ENCODE results near the gene DHX30. TPM values are rescaled to one million over a fixed set of nuclear protein-coding genes. Genes with fewer than 3 reads are reported as not detected.

The DHX30 gene
- total and polyA plus RNA-seq, 2 of the 4 experiments (the other 2 are of a cell fraction), result 55.6 to 57.2 TPM

DNA sequence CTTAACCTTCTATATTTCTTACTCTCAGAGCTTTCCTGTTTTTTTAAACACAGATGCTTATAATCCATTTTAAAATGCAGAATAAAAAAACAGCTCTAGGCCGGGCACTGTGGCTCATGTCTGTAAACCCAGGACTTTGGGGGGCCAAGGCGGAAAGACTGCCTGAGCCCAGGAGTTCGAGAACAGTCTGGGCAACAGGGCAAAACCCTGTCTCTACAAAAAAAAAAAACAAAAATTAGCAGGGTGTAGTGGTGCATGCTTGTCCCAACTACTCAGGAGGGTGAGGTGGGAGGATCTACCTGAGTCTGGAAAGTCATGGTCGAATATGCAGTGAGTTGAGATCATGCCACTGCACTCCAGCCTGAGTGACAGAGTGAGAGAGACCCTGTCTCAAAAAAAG, 36.8 kb upstream of the DHX30 start:
- no peak overlapping the region for H3K9ac ChIP-seq (ENCODE audit: low read depth, low read length)
- no peak for DNase-seq
- ATAC-seq (ENCODE audit: low read depth), result no peak
- no peaks in the 10 kb centered on the region for H3K9me3 ChIP-seq (ENCODE audit: control insufficient read depth, insufficient read depth, low read length)
- H2BK120ac ChIP-seq (ENCODE audit: low read depth, low read length), result no peak overlapping the region
- no peaks in the 10 kb centered on the region for H3K4me1 ChIP-seq (ENCODE audit: control insufficient read depth, insufficient read depth, low read length)
- no peak overlapping the region for H3K14ac ChIP-seq (replicated peaks; ENCODE audit: low read depth, low read length)
- BruUV-seq (replicated peaks), result no TSS peak
- WGBS, 2 experiments (ENCODE audit: extremely low coverage in 2 of 2, insufficient read length in 1 of 2), result no CpG with 5 or more reads among the region's 4 CpGs
- H4K20me1 ChIP-seq (ENCODE audit: insufficient read depth, low read length), result peaks cover 20% of the 10 kb centered on the region
- peaks cover 3% of the 10 kb centered on the region; the same call in 1 of the 2 replicates for H3K9me1 ChIP-seq (ENCODE audit: insufficient read depth, low read length)
- no peak overlapping the region for H3K27ac ChIP-seq (ENCODE audit: insufficient read depth, low read length)
- H2BK5ac ChIP-seq (ENCODE audit: low read depth, low read length, poor library complexity, severe bottlenecking), result no peak overlapping the region
- no peak overlapping the region for H2AK9ac ChIP-seq (replicated peaks; ENCODE audit: low read depth, low read length, poor library complexity)
- H2BK15ac ChIP-seq (ENCODE audit: low read depth, low read length), result no peak overlapping the region
- CTCF ChIA-PET, result no interaction called here
- no peak overlapping the region for H3K4me2 ChIP-seq (ENCODE audit: low read depth, low read length)
- in situ Hi-C loops (cut with MboI; ENCODE audit: low sequenced_read_pairs), result no loop called here
- intact Hi-C loops (cut with micrococcal nuclease), result no loop called here
- no peak overlapping the region for H3K23ac ChIP-seq (ENCODE audit: low read depth, low read length)
- H3K18ac ChIP-seq (ENCODE audit: low read depth, low read length), result no peak overlapping the region
- H3K4ac ChIP-seq (ENCODE audit: low read depth, low read length), result no peak overlapping the region
- dilution Hi-C loops (cut with HindIII; ENCODE audit: low sequenced_read_pairs, unreplicated experiment), result no loop called here
- H2AFZ ChIP-seq (replicated peaks; ENCODE audit: low read length, poor library complexity), result no peak overlapping the region
- no peaks in the 10 kb centered on the region for H3K27me3 ChIP-seq (ENCODE audit: control insufficient read depth, insufficient read depth, low read length)
- H4K8ac ChIP-seq (ENCODE audit: low read depth in 2 of 2, low read length in 2 of 2), result no peak overlapping the region
- no peak overlapping the region for H3K4me3 ChIP-seq (ENCODE audit: insufficient read depth, low read depth, low read length)
- no peak overlapping the region for H2BK20ac ChIP-seq (ENCODE audit: low read depth, low read length)
- H2AK5ac ChIP-seq (ENCODE audit: low read depth, low read length), result no peak overlapping the region
- H3K79me1 ChIP-seq (ENCODE audit: low read depth in 1 of 2, low read length in 2 of 2), result peaks cover 13 to 57% of the 10 kb centered on the region in 2 experiments
- no peak for TF ChIP-seq BHLHE40 (IDR thresholded peaks at IDR 0.05; ENCODE audit: low read depth, low read length)
- TF ChIP-seq, protein P1, sequence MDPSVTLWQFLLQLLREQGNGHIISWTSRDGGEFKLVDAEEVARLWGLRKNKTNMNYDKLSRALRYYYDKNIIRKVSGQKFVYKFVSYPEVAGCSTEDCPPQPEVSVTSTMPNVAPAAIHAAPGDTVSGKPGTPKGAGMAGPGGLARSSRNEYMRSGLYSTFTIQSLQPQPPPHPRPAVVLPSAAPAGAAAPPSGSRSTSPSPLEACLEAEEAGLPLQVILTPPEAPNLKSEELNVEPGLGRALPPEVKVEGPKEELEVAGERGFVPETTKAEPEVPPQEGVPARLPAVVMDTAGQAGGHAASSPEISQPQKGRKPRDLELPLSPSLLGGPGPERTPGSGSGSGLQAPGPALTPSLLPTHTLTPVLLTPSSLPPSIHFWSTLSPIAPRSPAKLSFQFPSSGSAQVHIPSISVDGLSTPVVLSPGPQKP (IDR thresholded peaks at IDR 0.05; ENCODE audit: borderline replicate concordance, low read depth, low read length), result no peak
- no peak for TF ChIP-seq RAD21 (IDR thresholded peaks at IDR 0.05; ENCODE audit: low read length)
- TF ChIP-seq, protein P2, sequence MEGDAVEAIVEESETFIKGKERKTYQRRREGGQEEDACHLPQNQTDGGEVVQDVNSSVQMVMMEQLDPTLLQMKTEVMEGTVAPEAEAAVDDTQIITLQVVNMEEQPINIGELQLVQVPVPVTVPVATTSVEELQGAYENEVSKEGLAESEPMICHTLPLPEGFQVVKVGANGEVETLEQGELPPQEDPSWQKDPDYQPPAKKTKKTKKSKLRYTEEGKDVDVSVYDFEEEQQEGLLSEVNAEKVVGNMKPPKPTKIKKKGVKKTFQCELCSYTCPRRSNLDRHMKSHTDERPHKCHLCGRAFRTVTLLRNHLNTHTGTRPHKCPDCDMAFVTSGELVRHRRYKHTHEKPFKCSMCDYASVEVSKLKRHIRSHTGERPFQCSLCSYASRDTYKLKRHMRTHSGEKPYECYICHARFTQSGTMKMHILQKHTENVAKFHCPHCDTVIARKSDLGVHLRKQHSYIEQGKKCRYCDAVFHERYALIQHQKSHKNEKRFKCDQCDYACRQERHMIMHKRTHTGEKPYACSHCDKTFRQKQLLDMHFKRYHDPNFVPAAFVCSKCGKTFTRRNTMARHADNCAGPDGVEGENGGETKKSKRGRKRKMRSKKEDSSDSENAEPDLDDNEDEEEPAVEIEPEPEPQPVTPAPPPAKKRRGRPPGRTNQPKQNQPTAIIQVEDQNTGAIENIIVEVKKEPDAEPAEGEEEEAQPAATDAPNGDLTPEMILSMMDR (conservative IDR thresholded peaks at IDR 0.05; ENCODE audit: low read depth, low read length), result no peak
- TF ChIP-seq, protein P3, sequence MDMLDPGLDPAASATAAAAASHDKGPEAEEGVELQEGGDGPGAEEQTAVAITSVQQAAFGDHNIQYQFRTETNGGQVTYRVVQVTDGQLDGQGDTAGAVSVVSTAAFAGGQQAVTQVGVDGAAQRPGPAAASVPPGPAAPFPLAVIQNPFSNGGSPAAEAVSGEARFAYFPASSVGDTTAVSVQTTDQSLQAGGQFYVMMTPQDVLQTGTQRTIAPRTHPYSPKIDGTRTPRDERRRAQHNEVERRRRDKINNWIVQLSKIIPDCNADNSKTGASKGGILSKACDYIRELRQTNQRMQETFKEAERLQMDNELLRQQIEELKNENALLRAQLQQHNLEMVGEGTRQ (IDR thresholded peaks at IDR 0.05; ENCODE audit: low read depth, low read length), result no peak
- TF ChIP-seq RCOR1 (IDR thresholded peaks at IDR 0.05; ENCODE audit: insufficient replicate concordance, low read length), result no peak
- TF ChIP-seq CEBPB (IDR thresholded peaks at IDR 0.05; ENCODE audit: low read depth, low read length), result no peak
- no peak for TF ChIP-seq RFX5 (IDR thresholded peaks at IDR 0.05; ENCODE audit: low read depth, low read length)
- no peak for TF ChIP-seq MXI1 (IDR thresholded peaks at IDR 0.05; ENCODE audit: borderline replicate concordance, low read depth, low read length)
- TF ChIP-seq CHD1 (IDR thresholded peaks at IDR 0.05; ENCODE audit: low read depth, low read length), result no peak
- no peak for TF ChIP-seq MAFK (IDR thresholded peaks at IDR 0.05; ENCODE audit: low read depth, low read length)
- TF ChIP-seq POLR2A (IDR thresholded peaks at IDR 0.05; ENCODE audit: low read depth, low read length), result no peak
- POLR2A ChIA-PET (ENCODE audit: unreplicated experiment), result no interaction called here
- H4K91ac ChIP-seq (ENCODE audit: insufficient read depth, low read depth, low read length), result no peak overlapping the region
- H4K5ac ChIP-seq (ENCODE audit: low read depth, low read length), result no peak overlapping the region; the same call in 1 of the 2 replicates
- H3K56ac ChIP-seq (ENCODE audit: extremely low read depth, insufficient read depth, low read length), result no peak overlapping the region
- peaks cover 18% of the 10 kb centered on the region for H3K36me3 ChIP-seq (ENCODE audit: control insufficient read depth, insufficient read depth, low read length)

All from IMR-90 (cell line).